Natural killer cell (primary cell): ENCODE measurements around the gene GLT1D1. TPM values are rescaled to one million over a fixed set of nuclear protein-coding genes. Genes with fewer than 3 reads are reported as not detected.

ENCODE experiments used
- ATAC-seq, 3 donors: fragments of 150-1000 bp in 2 of 3; fragments of 200-7000 bp in 1 of 3; cut with Tn5 transposase; 1 replicate in 1 of 3; 2 replicates in 2 of 3; pipeline ENCODE4 v1.10.0; 2021; ENCODE audit warnings: mild to moderate bottlenecking in 2 of 3, moderate library complexity in 2 of 3
- DNase-seq, 2 donors: peaks; one replicate each; pipeline versions ENCODE4 v3.0.0 to v3.0.0-alpha.2; 2013 to 2021; ENCODE audit warnings: mixed read lengths in 1 of 2
- H3K27ac ChIP-seq: one replicate; pipeline ENCODE4 v1.5.1; 2013; ENCODE audit warnings: mild to moderate bottlenecking, low read length
- H3K27me3 ChIP-seq: one replicate; pipeline ENCODE4 v1.6.1; 2013; ENCODE audit warnings: low read length; ENCODE audit not compliant: control insufficient read depth, insufficient read depth
- H3K36me3 ChIP-seq: one replicate; pipeline ENCODE4 v1.6.1; 2013; ENCODE audit warnings: low read length; ENCODE audit not compliant: control insufficient read depth, insufficient read depth
- H3K4me1 ChIP-seq: one replicate; pipeline ENCODE4 v1.6.1; 2013; ENCODE audit warnings: low read length; ENCODE audit not compliant: control insufficient read depth, insufficient read depth
- H3K4me3 ChIP-seq: one replicate; pipeline ENCODE4 v1.5.1; 2013; ENCODE audit warnings: low read length
- H3K9me3 ChIP-seq: one replicate; pipeline ENCODE4 v1.6.1; 2013; ENCODE audit warnings: low read length; ENCODE audit not compliant: control insufficient read depth, insufficient read depth
- H3K27ac Mint-ChIP-seq, 2 donors: one replicate each; pipeline ENCODE4 v1.8.0; 2022; ENCODE audit warnings: mild to moderate bottlenecking in 2 of 2, mixed read lengths in 2 of 2, moderate library complexity in 1 of 2
- H3K27me3 Mint-ChIP-seq, 2 donors: one replicate each; pipeline ENCODE4 v1.8.0; 2022; ENCODE audit warnings: low read depth in 2 of 2, mixed read lengths in 2 of 2
- H3K36me3 Mint-ChIP-seq: one replicate; pipeline ENCODE4 v1.8.0; 2022; ENCODE audit warnings: mixed read lengths
- H3K4me1 Mint-ChIP-seq, 2 donors: one replicate each; pipeline ENCODE4 v1.8.0; 2022; ENCODE audit warnings: mixed read lengths in 2 of 2
- H3K4me3 Mint-ChIP-seq: one replicate; pipeline ENCODE4 v1.8.0; 2022; ENCODE audit warnings: mild to moderate bottlenecking, moderate library complexity, mixed read lengths
- H3K9me3 Mint-ChIP-seq, 2 donors: one replicate each; pipeline ENCODE4 v1.8.0; 2022; ENCODE audit warnings: mixed read lengths in 2 of 2
- WGBS: methylation state at CpG from one replicate; pipeline ENCODE4 v1.1.7; 2013; ENCODE audit warnings: missing lambda C conversion rate; ENCODE audit not compliant: insufficient coverage; 5-methylcytosine and 5-hydroxymethylcytosine counted together
- intact Hi-C: fragments of 100-400 bp; cut with micrococcal nuclease; formaldehyde crosslinking; loops from one replicate; pipeline ENCODE4 v1.14.2; 2022
- total RNA-seq, 4 donors: library from RNA; stranded (reverse); fragments of 120-200 nt in 1 of 4; gene quantifications; one replicate each; pipeline versions ENCODE4 v1.2.3 to v1.2.4, GENCODE V29; 2013 to 2022
- TF ChIP-seq, protein P1 (sequence below): fragments of 200-600 bp; IDR thresholded peaks from one replicate; pipeline ENCODE4 v1.8.0; 2022; ENCODE audit warnings: antibody characterized with exemption

GLT1D1 gene
- total RNA-seq, 3 donors from 2014 or later (not counting 1 experiment from before 2014, with no cell fraction given) = 0.33 to 3.2 (median 2.6) TPM

DNA sequence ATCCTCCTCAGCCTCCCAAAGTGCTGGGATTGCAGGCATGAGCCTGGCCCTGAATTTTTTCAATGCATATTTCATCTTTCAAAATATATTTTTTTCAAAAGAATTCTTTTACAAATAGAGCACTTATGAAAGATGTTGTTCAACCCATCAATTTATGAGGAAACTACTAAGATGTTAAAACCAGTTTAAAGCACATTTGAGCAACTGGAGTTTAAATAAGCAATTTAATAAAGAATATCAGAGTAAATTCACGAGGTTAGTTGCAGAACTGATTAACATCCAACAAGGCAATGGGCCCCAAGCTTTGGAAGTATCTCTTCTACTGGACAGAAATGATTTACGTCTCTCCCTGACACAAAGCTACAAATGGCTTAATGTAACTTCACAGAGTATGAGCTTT is 23.3 kb downstream of the GLT1D1 start:
- Mint-ChIP-seq H3K9me3 (peaks cover 9 to 12% of the 10 kb centered on the region in 2 donors), H3K27me3 (peaks cover 2 to 9% of the 10 kb centered on the region in 2 donors), H3K4me3 (no peak overlapping the region), H3K27ac (no peak overlapping the region), H3K4me1 (no peaks in the 10 kb centered on the region), H3K36me3 (peaks cover 26% of the 10 kb centered on the region)
- intact Hi-C loops = no loop called here
- H3K4me1 ChIP-seq = no peaks in the 10 kb centered on the region
- H3K27me3 ChIP-seq = peaks cover 3% of the 10 kb centered on the region
- H3K27ac ChIP-seq = no peak overlapping the region
- H3K4me3 ChIP-seq = no peak overlapping the region
- WGBS = 56% methylated on average over 1 of the region's 2 CpGs
- TF ChIP-seq, protein P1, sequence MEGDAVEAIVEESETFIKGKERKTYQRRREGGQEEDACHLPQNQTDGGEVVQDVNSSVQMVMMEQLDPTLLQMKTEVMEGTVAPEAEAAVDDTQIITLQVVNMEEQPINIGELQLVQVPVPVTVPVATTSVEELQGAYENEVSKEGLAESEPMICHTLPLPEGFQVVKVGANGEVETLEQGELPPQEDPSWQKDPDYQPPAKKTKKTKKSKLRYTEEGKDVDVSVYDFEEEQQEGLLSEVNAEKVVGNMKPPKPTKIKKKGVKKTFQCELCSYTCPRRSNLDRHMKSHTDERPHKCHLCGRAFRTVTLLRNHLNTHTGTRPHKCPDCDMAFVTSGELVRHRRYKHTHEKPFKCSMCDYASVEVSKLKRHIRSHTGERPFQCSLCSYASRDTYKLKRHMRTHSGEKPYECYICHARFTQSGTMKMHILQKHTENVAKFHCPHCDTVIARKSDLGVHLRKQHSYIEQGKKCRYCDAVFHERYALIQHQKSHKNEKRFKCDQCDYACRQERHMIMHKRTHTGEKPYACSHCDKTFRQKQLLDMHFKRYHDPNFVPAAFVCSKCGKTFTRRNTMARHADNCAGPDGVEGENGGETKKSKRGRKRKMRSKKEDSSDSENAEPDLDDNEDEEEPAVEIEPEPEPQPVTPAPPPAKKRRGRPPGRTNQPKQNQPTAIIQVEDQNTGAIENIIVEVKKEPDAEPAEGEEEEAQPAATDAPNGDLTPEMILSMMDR = no peak
- DNase-seq (no peak), ATAC-seq (no peak)
- no peaks in the 10 kb centered on the region for H3K36me3 ChIP-seq
- H3K9me3 ChIP-seq = peaks cover 21% of the 10 kb centered on the region

DNA sequence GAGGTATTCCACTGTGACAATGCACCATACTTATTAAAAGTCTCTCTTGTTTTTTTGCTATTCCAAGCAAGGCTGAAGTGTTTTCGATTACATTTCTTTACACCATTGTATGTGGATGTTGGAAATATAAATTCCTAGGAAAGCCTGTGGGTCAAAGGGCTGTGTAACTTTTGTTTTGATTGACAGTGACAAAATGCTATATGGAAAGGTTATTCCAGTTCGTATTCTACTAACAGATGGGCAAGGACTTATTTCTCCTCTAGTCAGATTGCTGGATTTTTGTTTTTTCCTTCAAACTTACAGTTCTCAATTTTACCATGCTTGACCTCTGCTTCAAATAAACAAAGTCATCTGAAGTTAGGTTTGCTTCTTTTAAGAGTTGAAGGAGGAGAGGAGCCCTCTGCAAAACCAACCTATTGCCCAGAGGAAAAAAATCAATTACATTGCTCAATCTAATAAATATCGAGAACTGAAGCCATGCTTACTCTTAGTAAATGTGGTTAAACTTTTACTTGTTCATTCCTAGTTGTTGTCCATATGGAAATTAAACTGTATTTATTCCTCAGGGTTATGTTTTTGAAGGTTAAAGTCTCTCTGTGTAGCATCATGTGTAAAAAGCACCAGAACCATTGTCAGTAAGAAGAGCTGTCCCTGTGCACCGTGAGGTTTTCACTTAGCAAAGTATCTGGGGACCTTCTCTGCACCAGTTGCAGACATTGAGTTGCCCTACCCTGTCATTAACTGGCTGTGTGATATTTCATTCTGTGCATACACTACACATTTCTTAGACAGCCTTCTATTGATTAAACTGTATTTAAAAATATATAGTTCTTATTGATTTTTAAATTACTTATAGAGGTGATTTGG is 26.9 kb downstream of the GLT1D1 start:
- ATAC-seq = no peak
- TF ChIP-seq, protein P1 = no peak
- H3K27me3 Mint-ChIP-seq = no peaks in the 10 kb centered on the region

DNA sequence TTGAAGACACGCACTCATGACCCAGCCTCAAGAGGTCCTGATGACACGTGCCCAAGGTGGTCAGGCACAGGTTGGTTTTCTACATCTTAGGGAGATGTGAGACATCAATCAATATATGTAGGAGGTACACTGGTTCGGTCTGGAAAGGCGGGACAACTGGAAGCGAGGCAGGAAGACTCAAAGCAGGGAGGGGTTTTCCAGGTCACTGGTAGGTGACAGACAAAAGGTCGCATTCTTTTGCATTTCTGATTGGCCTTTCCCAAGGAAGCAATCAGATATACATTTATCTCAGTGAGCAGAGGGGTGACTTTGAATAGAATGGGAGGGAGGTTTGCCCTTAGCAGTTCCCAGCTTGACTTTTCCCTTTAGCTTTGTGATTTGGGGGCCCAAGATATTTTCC is 38.6 kb downstream of the GLT1D1 start:
- ATAC-seq = no peak
- Histone ChIP-seq H3K9me3 (no peaks in the 10 kb centered on the region), H3K36me3 (no peaks in the 10 kb centered on the region), H3K27me3 (no peaks in the 10 kb centered on the region), H3K27ac (no peak overlapping the region), H3K4me3 (no peak overlapping the region), H3K4me1 (no peaks in the 10 kb centered on the region)
- no peaks in the 10 kb centered on the region for H3K4me1 Mint-ChIP-seq
- H3K4me3 Mint-ChIP-seq = no peak overlapping the region
- H3K27me3 Mint-ChIP-seq = no peaks in the 10 kb centered on the region
- intact Hi-C loops = no loop called here
- H3K36me3 Mint-ChIP-seq = no peaks in the 10 kb centered on the region
- no peak for DNase-seq
- H3K27ac Mint-ChIP-seq = no peak overlapping the region
- TF ChIP-seq, protein P1 = no peak
- no peaks in the 10 kb centered on the region for H3K9me3 Mint-ChIP-seq
- WGBS = 87% methylated on average over 6 of the region's 6 CpGs

More for the DNA sequence above, 26.9 kb downstream of the GLT1D1 start:
- intact Hi-C loops = no loop called here
- Histone ChIP-seq H3K27me3 (no peaks in the 10 kb centered on the region), H3K4me3 (no peak overlapping the region), H3K36me3 (no peaks in the 10 kb centered on the region), H3K9me3 (peaks cover 20% of the 10 kb centered on the region), H3K4me1 (no peaks in the 10 kb centered on the region), H3K27ac (no peak overlapping the region)
- Mint-ChIP-seq H3K36me3 (peaks cover 26% of the 10 kb centered on the region), H3K4me1 (no peaks in the 10 kb centered on the region), H3K9me3 (peaks cover 4 to 8% of the 10 kb centered on the region in 2 donors), H3K27ac (no peak overlapping the region), H3K4me3 (no peak overlapping the region)
- no peak for DNase-seq
- 79% methylated on average over 2 of the region's 4 CpGs for WGBS
